ENCODE measurements around the gene SWI5.

Gene SWI5

DNA sequence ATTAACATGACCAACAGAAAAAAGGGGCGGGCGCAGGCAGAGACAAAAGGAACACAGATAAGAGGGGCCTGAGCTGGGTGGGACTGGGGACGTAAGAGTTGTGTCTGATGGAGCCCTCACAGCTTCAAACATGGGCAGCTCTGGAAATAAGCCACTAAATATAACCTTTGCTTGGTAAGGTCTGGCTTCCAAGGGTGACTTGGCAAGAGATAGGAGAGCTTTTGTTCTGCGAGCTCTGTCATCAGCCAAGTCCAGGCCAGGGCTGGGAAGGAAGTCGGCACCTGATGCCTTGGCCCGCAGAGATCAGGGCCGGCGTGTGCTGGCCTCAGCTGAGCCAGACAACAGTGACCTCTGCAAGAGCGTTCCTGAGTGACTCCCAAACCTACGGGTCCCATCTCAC is 34.4 kb downstream of the SWI5 start:
- H3K27ac ChIP-seq, result peak overlapping the region; percentile 25
- TF ChIP-seq, protein P1, sequence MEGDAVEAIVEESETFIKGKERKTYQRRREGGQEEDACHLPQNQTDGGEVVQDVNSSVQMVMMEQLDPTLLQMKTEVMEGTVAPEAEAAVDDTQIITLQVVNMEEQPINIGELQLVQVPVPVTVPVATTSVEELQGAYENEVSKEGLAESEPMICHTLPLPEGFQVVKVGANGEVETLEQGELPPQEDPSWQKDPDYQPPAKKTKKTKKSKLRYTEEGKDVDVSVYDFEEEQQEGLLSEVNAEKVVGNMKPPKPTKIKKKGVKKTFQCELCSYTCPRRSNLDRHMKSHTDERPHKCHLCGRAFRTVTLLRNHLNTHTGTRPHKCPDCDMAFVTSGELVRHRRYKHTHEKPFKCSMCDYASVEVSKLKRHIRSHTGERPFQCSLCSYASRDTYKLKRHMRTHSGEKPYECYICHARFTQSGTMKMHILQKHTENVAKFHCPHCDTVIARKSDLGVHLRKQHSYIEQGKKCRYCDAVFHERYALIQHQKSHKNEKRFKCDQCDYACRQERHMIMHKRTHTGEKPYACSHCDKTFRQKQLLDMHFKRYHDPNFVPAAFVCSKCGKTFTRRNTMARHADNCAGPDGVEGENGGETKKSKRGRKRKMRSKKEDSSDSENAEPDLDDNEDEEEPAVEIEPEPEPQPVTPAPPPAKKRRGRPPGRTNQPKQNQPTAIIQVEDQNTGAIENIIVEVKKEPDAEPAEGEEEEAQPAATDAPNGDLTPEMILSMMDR (conservative IDR thresholded peaks at IDR 0.05; ENCODE audit: low read depth), result no peak
- ChIA-PET POLR2A (ENCODE audit: low non-redundant PET) (interaction anchor here (1.3 kb wide), 1 partner anchor 11 kb away, joined by 5 read pairs; no protein-coding TSS in a partner anchor), CTCF (interaction anchor here (0.5 to 1.3 kb wide), 5 partner anchors 11 to 465 kb away, joined by 3 to 5 read pairs (median 3); no protein-coding TSS in a partner anchor)
- DNase-seq (ENCODE audit: low spot score), result no peak

DNA sequence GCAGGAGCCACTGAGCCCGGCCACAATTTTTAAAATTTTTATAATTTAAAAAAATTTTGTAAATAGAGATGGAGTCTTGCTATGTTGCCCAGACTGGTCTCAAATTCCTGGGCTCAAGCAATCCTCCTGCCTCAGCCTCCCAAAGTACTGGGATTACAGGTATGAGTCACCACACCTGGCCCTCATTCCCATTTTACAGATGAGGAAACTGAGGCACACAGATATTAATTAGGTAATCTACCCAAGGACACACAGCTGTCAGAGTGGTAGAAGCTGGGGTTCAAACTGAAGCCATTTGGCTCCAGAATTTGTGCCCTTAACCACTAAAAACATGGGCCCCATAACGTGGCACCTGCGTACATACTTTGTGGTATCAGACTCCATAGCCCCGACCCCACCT is 38.6 kb downstream of the SWI5 start:
- ChIA-PET POLR2A (ENCODE audit: low non-redundant PET) (no interaction called here), CTCF (interaction anchor here (0.9 kb wide), 2 partner anchors 26 to 124 kb away, joined by 3 to 7 read pairs; no protein-coding TSS in a partner anchor)
- no peak for DNase-seq (ENCODE audit: low spot score)
- H3K27ac ChIP-seq, result no peak overlapping the region
- TF ChIP-seq, protein P1 (conservative IDR thresholded peaks at IDR 0.05; ENCODE audit: low read depth), result no peak

DNA sequence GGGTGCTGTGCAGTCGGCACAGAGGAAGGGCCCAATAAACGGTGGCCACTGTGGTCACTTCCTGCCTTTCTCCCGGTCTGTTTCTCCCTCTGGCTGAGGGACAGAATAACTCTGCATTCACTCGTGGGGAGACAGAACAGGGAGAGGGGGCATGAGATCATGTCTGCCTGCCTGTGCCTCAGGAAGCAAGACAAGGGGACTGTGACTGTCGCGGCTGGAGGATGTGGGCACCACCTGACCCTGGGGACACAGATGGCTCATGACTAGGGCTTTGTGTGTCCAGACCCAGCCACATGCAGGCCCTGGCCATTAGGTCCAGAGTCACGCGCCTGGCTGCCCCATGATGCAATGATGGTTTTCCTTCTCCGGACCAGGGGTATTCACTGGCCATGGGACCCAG is 40.3 kb downstream of the SWI5 start:
- CTCF ChIA-PET, result no interaction called here
- POLR2A ChIA-PET (ENCODE audit: low non-redundant PET), result no interaction called here
- no peak for DNase-seq (ENCODE audit: low spot score)
- H3K27ac ChIP-seq, result peak overlapping the region; percentile 25
- TF ChIP-seq, protein P1 (conservative IDR thresholded peaks at IDR 0.05; ENCODE audit: low read depth), result no peak

DNA sequence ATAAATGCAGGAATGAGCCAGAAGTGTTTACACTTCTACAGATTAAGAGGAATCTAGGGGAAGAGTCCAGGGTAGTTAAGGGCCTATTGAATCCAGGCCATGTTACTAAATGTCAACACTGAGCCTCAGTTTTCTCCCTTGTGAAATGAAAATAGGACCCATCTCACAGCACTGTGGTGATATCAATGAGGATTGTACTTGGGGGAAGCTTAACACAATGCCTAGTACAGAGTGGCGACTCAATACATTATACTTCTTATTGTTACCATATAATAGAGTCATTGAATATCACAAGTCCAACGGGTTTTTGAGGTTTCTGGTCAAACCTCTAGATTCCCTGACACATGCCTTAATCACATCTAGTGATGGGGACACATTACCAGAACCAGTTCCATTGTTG is 41.6 kb downstream of the SWI5 start:
- DNase-seq (ENCODE audit: low spot score), result no peak
- no peak overlapping the region for H3K27ac ChIP-seq
- TF ChIP-seq, protein P1 (conservative IDR thresholded peaks at IDR 0.05; ENCODE audit: low read depth), result no peak
- POLR2A ChIA-PET (ENCODE audit: low non-redundant PET), result no interaction called here
- CTCF ChIA-PET, result no interaction called here

DNA sequence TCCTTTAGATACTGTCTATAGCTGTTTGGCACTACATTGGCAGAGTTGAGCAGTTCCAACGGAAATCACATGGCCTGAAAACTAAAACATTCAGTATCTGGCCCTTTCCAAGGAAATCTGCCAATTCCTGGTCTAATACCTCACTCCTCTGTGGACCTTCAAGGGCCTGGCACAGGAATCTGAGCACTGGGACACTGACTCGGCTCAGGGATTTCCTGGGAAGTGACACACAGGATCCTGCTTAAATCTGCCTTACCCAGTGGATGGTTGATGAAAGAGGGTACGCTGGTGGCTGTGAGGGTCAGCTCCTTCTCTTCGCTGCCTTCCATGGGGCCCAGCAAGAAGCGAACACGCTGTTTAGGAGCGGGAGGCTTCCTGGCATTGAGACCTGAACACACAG is 45.3 kb downstream of the SWI5 start:
- DNase-seq (ENCODE audit: low spot score), result no peak

DNA sequence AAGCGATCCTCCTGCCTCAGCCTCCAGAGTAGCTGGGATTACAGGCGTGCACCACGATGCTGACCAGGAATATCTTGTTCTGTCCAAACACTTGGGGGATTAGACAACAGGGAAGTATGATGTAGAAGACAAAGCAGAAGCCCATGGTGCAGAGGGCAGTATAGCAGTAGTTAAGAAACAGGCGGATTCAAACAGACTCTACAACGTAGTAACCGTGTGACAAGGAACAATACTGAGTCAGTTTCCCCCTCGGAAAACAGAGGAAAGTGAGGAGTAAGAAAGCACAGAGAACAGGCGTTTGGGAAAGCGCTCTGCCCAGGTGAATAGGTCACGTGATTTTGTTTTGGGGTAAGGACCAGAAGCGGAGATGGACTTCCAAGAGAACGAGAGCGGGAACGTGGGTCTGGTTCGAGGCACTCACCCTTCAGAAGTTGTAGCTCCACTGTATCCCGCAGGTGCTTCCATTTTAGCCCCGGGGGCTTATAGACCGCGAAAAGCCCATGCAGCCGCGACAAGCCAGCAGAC is 45.9 kb downstream of the SWI5 start:
- DNase-seq (ENCODE audit: low spot score), result no peak
- ChIA-PET POLR2A (ENCODE audit: low non-redundant PET) (interaction anchor here (1.2 kb wide), 1 partner anchor 11 kb away, joined by 5 read pairs; no protein-coding TSS in a partner anchor), CTCF (interaction anchor here (0.5 to 1.1 kb wide), 4 partner anchors 12 to 88 kb away, joined by 3 to 4 read pairs (median 3); no protein-coding TSS in a partner anchor)
- H3K27ac ChIP-seq, result peak overlapping the region; percentile 93
- TF ChIP-seq, protein P1 (conservative IDR thresholded peaks at IDR 0.05; ENCODE audit: low read depth), result no peak

More for the DNA sequence above, 45.3 kb downstream of the SWI5 start:
- H3K27ac ChIP-seq, result peak overlapping the region; percentile 93
- ChIA-PET POLR2A (ENCODE audit: low non-redundant PET) (interaction anchor here (1.2 kb wide), 1 partner anchor 10 kb away, joined by 5 read pairs; no protein-coding TSS in a partner anchor), CTCF (interaction anchor here (0.5 to 1.1 kb wide), 4 partner anchors 11 to 89 kb away, joined by 3 to 4 read pairs (median 3); no protein-coding TSS in a partner anchor)
- TF ChIP-seq, protein P1 (conservative IDR thresholded peaks at IDR 0.05; ENCODE audit: low read depth), result no peak
